ENCODE results near the gene DCLK2.

Gene DCLK2

DNA sequence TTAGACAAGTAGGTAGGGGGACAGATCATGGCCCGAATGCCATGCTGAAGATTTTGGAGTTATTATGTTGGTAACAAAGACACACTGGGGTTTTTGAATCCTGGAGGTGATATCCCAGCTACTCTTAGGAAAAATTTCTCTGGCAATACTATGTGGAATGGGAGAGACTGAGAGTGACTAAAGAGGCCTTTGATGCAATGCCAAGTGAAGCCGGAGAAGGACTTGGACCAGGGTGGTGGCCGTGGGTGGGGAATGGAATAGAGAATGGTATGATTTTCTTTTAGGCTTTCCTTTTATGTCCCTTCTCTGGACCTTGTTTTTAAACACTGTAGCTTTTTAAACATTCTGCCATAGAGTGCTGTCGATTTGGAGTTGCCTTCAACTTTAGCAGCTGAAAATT, 141.6 kb downstream of the DCLK2 start:
- DNase-seq (ENCODE audit: extremely low spot score) = no peak
- CTCF ChIA-PET = interaction anchor here (0.9 to 2.5 kb wide), 2 partner anchors 23 to 82 kb away, joined by 3 to 9 read pairs; no protein-coding TSS in a partner anchor
- TF ChIP-seq, protein P1, sequence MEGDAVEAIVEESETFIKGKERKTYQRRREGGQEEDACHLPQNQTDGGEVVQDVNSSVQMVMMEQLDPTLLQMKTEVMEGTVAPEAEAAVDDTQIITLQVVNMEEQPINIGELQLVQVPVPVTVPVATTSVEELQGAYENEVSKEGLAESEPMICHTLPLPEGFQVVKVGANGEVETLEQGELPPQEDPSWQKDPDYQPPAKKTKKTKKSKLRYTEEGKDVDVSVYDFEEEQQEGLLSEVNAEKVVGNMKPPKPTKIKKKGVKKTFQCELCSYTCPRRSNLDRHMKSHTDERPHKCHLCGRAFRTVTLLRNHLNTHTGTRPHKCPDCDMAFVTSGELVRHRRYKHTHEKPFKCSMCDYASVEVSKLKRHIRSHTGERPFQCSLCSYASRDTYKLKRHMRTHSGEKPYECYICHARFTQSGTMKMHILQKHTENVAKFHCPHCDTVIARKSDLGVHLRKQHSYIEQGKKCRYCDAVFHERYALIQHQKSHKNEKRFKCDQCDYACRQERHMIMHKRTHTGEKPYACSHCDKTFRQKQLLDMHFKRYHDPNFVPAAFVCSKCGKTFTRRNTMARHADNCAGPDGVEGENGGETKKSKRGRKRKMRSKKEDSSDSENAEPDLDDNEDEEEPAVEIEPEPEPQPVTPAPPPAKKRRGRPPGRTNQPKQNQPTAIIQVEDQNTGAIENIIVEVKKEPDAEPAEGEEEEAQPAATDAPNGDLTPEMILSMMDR (IDR thresholded peaks at IDR 0.05; ENCODE audit: control extremely low read depth, extremely low read depth, low read depth, missing control alignments) = no peak
- POLR2A ChIA-PET = no interaction called here

DNA sequence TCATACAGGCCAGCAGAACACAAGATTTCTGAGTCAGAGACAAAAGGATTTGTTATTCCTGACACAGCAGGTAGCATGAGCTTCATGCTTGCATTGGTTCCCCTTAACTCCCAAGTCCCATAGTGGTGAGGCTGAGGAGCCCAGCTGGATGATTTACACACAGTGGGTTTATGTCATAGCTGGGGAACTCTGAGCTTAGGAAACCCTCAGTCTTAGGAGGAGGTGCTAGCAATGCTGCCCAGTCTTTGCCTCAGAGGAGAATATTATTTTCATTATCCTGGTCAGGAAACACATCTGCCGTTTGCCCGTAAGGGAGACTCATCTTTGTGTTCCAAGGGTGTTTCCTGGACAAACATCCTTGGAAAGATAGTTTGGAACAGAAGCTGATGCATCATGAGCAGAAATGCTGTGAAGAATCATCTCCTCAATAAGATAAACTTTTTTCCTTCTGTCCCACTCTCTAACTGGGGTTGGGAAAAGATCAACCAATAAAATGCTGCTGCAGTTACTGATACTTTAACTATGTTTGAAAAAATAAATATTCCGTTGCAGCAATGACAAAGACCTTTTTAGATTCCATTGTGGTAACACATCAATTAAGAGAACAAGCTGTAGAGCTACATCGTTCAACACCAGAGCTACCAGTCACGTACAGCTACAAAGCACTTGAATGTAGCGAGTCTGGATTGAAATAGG, 146.8 kb downstream of the DCLK2 start:
- DNase-seq (ENCODE audit: extremely low spot score) = no peak
- ChIA-PET CTCF (interaction anchor here (1.4 to 1.5 kb wide), 2 partner anchors 18 to 217 kb away, joined by 3 to 4 read pairs; no protein-coding TSS in a partner anchor), POLR2A (no interaction called here)
- TF ChIP-seq, protein P1 (IDR thresholded peaks at IDR 0.05; ENCODE audit: control extremely low read depth, extremely low read depth, low read depth, missing control alignments) = no peak

DNA sequence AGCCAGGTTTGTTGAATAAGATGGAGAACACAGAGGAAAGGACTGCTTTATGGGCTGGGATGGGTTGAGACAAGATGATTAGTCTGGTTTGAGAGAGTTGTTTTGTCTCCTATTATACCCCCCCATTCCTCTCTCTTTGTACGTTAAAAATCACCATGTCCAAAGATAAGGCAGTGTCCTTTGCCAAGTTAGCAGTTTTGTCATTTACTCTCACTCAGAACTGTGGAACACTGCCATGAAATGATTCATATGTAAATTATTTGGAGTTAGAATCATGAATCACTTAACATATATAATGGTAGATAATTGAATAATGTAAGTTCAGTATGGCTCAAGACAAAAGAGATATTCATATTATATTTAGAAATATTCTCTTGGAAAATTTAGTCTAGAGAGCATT, 151.3 kb downstream of the DCLK2 start:
- CTCF ChIA-PET = interaction anchor here (4.4 kb wide), 1 partner anchor 13 kb away, joined by 31 read pairs; no protein-coding TSS in a partner anchor
- POLR2A ChIA-PET = no interaction called here

DNA sequence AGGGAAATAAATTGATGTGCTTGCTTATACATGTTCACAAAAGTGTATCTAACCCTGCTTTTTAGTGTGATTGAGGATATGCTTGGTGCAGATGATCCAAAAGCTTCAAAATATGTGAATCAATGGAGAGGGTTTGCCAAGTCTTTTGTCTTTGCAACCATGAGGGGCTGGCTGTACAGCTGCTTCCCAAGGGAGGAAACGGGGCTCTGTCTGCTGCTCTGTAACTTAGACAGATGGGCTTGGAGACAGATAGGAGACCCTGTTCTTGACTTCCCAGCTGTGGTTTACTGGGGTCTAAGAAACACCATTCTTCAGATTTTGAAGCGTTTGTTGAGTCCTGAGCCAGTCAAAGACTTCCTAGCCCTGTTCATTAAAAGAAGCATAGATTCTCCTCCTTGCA, 152.3 kb downstream of the DCLK2 start:
- ChIA-PET POLR2A (no interaction called here), CTCF (interaction anchor here (0.8 to 4.4 kb wide), 5 partner anchors 12 to 232 kb away, joined by 3 to 31 read pairs (median 4); no protein-coding TSS in a partner anchor)
- DNase-seq (ENCODE audit: extremely low spot score) = no peak
- TF ChIP-seq, protein P1 (IDR thresholded peaks at IDR 0.05; ENCODE audit: control extremely low read depth, extremely low read depth, low read depth, missing control alignments) = no peak

More for the DNA sequence above, 151.3 kb downstream of the DCLK2 start:
- no peak for DNase-seq (ENCODE audit: extremely low spot score)
- TF ChIP-seq, protein P1 (IDR thresholded peaks at IDR 0.05; ENCODE audit: control extremely low read depth, extremely low read depth, low read depth, missing control alignments) = no peak

DNA sequence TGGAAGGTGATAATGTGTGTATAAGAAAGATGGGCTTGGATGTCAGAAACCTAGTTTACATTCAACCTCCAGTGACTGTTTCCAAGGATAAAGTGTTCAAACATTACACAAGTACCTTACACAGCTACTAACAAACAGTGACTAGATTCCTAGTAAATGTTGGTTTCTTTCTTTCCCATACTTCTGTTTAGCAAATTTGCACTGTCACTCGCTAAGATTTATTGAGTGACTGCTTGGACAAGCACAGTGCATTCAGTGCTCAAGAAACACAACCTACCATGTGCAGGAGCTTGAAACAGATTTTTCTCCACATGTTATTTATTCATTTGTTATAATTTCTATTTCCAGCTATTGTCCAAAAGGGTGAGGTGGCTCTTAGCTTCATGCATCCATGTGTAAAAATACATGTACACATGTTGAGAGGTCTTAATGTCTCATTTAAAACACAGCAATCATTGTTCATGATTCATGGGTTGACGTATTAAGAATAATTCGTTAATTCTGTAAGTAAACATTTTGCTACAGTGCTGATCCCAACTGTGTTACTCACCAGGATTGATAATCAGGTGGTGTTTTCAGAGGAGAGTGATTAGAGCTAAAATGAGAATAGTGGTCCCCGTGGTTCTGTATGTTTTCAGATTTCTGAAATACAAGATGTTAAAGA, 153.0 kb downstream of the DCLK2 start:
- ChIA-PET POLR2A (no interaction called here), CTCF (interaction anchor here (0.8 to 4.4 kb wide), 5 partner anchors 11 to 232 kb away, joined by 3 to 31 read pairs (median 4); no protein-coding TSS in a partner anchor)
- TF ChIP-seq, protein P1 (IDR thresholded peaks at IDR 0.05; ENCODE audit: control extremely low read depth, extremely low read depth, low read depth, missing control alignments) = no peak
- no peak for DNase-seq (ENCODE audit: extremely low spot score)

DNA sequence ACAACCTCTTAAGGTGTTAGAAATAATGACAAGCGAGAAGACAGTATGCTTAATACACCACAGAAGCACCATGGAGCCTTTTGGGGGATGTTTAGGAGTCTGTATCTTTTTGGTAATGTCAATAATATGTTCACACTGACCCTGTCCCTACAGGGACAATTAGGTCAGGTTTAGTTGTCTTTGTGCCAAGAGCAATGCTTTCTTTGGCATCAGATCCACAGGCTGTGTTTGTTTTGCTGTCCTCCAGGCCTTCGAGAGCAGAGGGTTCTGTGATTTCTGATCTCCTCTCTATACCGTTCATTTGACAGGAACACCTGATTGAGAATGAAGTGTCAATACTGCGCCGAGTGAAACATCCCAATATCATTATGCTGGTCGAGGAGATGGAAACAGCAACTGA, 153.8 kb downstream of the DCLK2 start:
- ChIA-PET CTCF (interaction anchor here (4.4 kb wide), 1 partner anchor 10 kb away, joined by 31 read pairs; no protein-coding TSS in a partner anchor), POLR2A (no interaction called here)
- TF ChIP-seq, protein P1 (IDR thresholded peaks at IDR 0.05; ENCODE audit: control extremely low read depth, extremely low read depth, low read depth, missing control alignments) = no peak
- DNase-seq (ENCODE audit: extremely low spot score) = no peak

Data from GM10248 (cell line).